Hepatic stellate cell (primary cell): Measurements from ENCODE around the gene AAR2.

ENCODE experiments used
- DNase-seq: peaks from one replicate; pipeline ENCODE4 v3.0.0; 2011; ENCODE audit warnings: low spot score

Gene AAR2

GRCh38 chr20:36235892-36236785 is at the start of gene AAR2:
TSS of gene AAR2 (plus strand) at chr20:36236478. CDS start at chr20:36239869, 3,391 bp downstream.
- peak; percentile 79 for DNase-seq

GRCh38 chr20:36193977-36194712 is 42.1 kb upstream of the AAR2 start:
- no peak for DNase-seq

GRCh38 chr20:36196676-36197075 is 39.6 kb upstream of the AAR2 start:
- no peak for DNase-seq

- DNase-seq, result no peak
Observed at GRCh38 chr20:36197271-36197670, 39.0 kb upstream of the AAR2 start.

- peak; percentile 92 for DNase-seq
Observed at GRCh38 chr20:36199345-36200257, 36.7 kb upstream of the AAR2 start.

- no peak for DNase-seq
Observed at GRCh38 chr20:36200451-36200850, 35.8 kb upstream of the AAR2 start.

- no peak for DNase-seq
Observed at GRCh38 chr20:36201198-36201597, 35.1 kb upstream of the AAR2 start.

GRCh38 chr20:36202891-36203338 is 33.4 kb upstream of the AAR2 start:
- DNase-seq, result peak; percentile 85

- no peak for DNase-seq
Observed at GRCh38 chr20:36203861-36204260, 32.4 kb upstream of the AAR2 start.

GRCh38 chr20:36205026-36205425 is 31.3 kb upstream of the AAR2 start:
- DNase-seq, result no peak

- no peak for DNase-seq
Observed at GRCh38 chr20:36206068-36206467, 30.2 kb upstream of the AAR2 start.

GRCh38 chr20:36206641-36207040 is 29.6 kb upstream of the AAR2 start:
- no peak for DNase-seq

- DNase-seq, result no peak
Observed at GRCh38 chr20:36207602-36208001, 28.7 kb upstream of the AAR2 start.

GRCh38 chr20:36208257-36208656 is 28.0 kb upstream of the AAR2 start:
- no peak for DNase-seq

GRCh38 chr20:36210436-36211021 is 25.7 kb upstream of the AAR2 start:
- DNase-seq, result no peak

- no peak for DNase-seq
Observed at GRCh38 chr20:36213362-36213761, 22.9 kb upstream of the AAR2 start.

- DNase-seq, result peak; percentile 48
Observed at GRCh38 chr20:36214684-36215256, 21.5 kb upstream of the AAR2 start.

GRCh38 chr20:36215778-36216177 is 20.5 kb upstream of the AAR2 start:
- DNase-seq, result no peak

- no peak for DNase-seq
Observed at GRCh38 chr20:36216314-36217025, 19.8 kb upstream of the AAR2 start.

GRCh38 chr20:36217226-36217625 is 19.1 kb upstream of the AAR2 start:
- DNase-seq, result no peak
